GM18505 (cell line): ENCODE measurements around the gene LBH.

Source experiments
- ATAC-seq: cut with Tn5 transposase; IDR thresholded peaks from one replicate; pipeline ENCODE4 v1.9.1; 2021; ENCODE audit not compliant: unreplicated experiment
- POLR2A ChIP-seq: IDR thresholded peaks from 4 replicates; pipeline ENCODE4 v1.6.1; 2011; ENCODE audit warnings: borderline replicate concordance; ENCODE audit not compliant: insufficient read depth, insufficient read length; ENCODE audit errors: extremely low read depth

LBH gene

GRCh38 chr2:30252723-30253701 is 21.7 kb downstream of the LBH start:
- ATAC-seq = no peak
- TF ChIP-seq POLR2A = no peak

DNA sequence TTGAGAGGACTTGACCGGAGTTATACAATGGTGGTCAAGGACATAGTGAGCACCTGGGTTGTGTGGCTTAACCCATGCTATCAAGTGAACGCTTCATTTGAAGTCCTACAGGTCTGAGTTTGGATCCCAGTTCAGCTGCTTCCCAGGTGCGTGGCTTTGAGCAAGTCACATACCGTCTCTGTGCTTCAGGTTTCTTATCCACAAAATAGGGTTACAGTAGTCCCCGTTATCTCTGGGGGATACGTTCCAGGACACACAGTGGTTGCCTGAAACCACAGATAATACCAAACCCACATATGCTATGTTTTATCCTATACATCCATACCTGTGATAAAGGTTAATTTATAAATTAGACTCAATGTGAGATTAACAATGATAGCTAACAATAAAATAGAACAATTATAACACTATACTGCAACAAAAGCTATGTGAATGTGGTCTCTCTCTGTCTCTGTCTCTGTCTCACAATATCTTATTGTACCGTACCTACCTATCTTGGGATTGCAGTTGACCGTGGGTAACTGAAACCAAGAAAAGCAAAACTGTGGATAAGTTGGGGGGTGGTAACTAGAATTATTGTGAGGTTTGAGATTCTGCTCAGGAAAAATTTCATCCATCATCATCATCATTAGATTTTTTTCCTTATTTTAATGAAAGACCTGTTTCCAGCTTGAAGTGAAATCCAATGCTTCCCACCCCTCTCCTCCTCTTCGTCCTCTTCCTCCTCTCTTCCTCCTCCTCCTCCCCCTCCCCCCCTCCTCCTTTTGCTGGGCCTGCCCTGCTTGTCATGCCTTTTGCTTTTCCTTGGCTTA is 22.7 kb downstream of the LBH start:
- TF ChIP-seq POLR2A = no peak
- ATAC-seq = no peak

- no peak for ATAC-seq
- no peak for TF ChIP-seq POLR2A
Measured at GRCh38 chr2:30254685-30255001, 23.3 kb downstream of the LBH start.

DNA sequence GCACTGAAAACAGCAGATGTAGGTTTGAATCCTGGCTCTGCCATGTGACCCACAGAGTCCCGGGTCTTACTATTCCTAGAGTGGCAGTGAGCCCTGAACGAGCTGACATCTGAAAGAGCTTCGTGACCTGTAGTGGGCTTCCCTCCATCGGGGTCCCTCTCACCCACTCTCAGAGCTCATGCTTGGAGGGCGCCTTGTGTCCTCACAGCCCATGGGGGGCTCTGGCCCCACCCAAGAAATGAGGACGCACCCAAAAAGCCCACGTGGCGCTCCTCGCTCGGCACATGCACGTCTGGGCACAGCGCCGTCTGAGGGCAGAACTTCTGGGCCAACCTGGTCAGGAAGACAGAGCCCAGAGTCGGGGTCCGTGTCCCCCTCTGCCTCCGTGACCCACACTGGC is 23.7 kb downstream of the LBH start:
- no peak for TF ChIP-seq POLR2A
- ATAC-seq = no peak

- no peak for TF ChIP-seq POLR2A
- no peak for ATAC-seq
Measured at GRCh38 chr2:30255466-30256408, 24.4 kb downstream of the LBH start.

DNA sequence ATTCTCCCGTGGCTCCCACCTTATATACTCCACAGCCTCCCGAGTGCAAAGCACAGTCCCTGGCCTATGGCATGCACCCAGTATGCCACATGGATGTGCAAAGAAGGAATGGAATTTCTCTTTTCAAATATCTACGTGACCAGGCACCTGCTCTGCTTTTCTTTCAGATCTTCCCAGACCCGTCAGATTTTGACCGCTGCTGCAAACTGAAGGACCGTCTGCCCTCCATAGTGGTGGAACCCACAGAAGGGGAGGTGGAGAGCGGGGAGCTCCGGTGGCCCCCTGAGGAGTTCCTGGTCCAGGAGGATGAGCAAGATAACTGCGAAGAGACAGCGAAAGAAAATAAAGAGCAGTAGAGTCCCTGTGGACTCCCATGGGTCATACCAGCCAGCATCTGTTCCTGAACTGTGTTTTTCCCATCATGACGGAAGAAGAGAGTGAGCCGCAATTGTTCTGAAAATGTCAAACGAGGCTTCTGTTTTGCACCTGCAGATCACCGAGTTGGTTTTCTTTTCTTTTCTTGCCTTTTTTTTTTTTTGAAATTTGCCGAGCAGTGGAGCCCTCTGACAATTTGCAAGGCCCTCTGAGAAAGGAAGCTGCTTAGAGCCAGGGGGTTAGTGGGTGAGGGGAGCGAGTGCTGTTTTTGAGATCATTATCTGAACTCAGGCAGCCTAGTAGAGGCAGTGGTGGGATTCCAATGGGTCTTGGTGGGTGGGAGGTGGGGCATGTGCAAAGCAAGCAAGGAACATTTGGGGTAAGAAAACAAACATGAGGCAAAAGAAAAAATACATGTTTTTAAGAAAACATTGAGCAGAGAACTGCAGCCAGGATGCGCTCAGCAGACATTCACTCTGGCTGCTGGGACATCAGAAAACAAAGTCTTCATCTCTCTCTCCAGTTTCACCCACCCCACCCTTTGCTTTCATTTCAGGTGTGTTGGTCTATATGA is 26.2 kb downstream of the LBH start:
- no peak for TF ChIP-seq POLR2A
- no peak for ATAC-seq

DNA sequence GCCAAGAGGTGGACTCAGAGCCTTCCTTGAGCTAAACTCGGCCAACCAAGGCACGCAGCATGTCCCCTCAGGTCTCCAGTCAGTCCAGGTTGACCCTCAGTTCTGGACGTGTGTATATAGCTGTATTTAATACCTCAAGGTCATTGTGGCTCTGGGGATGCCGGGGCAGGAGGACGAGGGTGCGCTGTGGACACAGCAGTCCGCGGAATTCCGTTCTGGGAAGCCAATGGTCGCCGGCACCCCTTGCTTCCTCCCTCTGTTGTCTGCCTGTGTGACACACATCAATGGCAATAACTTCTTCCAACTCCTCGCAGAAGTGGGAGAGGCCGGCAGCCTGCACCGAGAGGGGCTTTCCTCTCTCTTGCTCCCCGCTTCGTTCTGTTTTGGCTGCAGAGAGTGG is 27.7 kb downstream of the LBH start:
- TF ChIP-seq POLR2A = no peak
- no peak for ATAC-seq

GRCh38 chr2:30259827-30260679 is 28.7 kb downstream of the LBH start:
- ATAC-seq = no peak
- no peak for TF ChIP-seq POLR2A

GRCh38 chr2:30260941-30261340 is 29.6 kb downstream of the LBH start:
- ATAC-seq = no peak
- TF ChIP-seq POLR2A = no peak

DNA sequence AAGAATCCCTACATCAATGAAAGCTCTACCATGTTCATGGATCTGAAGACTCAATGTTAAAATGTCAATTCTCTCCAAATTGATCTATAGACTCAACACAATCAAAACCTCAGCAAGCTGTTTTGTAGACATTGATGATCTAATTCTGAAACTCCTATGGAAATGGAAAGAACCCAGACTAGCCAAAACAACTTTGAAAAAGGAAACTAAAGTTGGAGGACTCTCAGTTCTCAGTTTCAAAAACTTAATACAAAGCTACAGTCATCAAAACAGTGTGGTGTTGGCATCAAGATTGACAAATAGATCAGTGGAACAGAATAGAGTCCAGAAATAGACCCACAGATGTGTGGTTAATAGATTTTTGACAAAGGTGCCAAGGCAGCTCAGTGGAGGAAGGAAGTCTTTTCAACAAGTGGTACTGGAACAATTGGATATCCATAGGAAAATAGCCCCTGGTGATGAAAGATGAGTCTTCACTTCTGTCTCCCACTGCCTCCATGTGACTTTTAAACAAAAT is 30.4 kb downstream of the LBH start:
- ATAC-seq = no peak
- TF ChIP-seq POLR2A = no peak

DNA sequence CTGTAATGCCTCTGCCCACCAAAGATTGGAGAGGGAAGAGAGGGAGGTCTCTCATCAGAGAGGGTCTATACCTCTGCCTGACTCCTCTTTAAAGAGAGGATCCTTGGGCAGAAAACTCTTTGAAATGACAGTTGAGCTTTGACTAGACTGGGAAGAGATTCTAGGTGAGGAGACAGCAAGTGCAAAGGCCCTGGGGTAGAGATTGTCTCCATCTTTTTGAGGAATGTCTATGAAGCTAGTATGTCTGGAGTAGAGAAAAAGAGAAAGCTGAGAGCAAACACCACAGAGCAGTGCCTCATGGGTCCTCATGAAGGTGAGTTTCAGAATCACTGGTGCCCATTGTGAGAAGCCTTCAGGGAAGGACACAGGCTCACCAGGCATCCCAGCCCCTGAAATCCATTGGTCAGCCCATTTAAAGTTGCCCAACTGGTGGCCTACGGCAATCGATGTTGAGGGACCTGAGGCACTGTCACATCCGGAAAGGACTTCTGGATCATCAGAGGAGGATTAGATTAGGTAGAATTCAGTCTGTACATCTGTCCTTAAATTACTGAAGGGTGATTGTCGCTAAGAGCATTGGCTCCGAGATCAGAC is 31.5 kb downstream of the LBH start:
- no peak for TF ChIP-seq POLR2A
- no peak for ATAC-seq
